Peyer's patch (tissue), 4 donors: Measurements from ENCODE around the gene CSPG4.

ENCODE experiments used
- POLR2A ChIP-seq, 2 donors: fragments of 450-650 bp; IDR thresholded peaks; one replicate each; pipeline ENCODE4 v1.5.1; 2017; ENCODE audit warnings: antibody characterized with exemption in 2 of 2, mild to moderate bottlenecking in 2 of 2, moderate library complexity in 2 of 2
- TF ChIP-seq, protein P1 (sequence below), 6 experiments: fragments of 450-650 bp in 4 of 6; fragments of 200-600 bp in 2 of 6; sonication (generic) in 1 of 6; IDR thresholded peaks; one replicate each; pipeline ENCODE4 v1.5.1; 2017 to 2019; ENCODE audit warnings: antibody characterized with exemption in 6 of 6, mild to moderate bottlenecking in 3 of 6, moderate library complexity in 1 of 6

DNA sequence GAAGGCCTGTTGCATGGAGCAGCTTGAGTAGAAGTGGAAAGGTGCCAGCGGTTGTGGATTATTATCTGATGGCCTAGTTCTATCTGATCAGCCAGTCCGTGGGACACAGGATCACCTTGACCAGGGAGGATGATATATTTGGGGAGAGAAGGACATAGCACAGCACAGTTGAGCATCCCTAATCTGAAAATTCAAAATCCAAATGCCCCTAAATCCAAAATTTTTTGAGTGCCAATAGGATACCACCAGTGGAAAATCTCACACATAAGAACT is 6.0 kb downstream of the CSPG4 start:
- TF ChIP-seq, protein P1, sequence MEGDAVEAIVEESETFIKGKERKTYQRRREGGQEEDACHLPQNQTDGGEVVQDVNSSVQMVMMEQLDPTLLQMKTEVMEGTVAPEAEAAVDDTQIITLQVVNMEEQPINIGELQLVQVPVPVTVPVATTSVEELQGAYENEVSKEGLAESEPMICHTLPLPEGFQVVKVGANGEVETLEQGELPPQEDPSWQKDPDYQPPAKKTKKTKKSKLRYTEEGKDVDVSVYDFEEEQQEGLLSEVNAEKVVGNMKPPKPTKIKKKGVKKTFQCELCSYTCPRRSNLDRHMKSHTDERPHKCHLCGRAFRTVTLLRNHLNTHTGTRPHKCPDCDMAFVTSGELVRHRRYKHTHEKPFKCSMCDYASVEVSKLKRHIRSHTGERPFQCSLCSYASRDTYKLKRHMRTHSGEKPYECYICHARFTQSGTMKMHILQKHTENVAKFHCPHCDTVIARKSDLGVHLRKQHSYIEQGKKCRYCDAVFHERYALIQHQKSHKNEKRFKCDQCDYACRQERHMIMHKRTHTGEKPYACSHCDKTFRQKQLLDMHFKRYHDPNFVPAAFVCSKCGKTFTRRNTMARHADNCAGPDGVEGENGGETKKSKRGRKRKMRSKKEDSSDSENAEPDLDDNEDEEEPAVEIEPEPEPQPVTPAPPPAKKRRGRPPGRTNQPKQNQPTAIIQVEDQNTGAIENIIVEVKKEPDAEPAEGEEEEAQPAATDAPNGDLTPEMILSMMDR (IDR thresholded peaks at IDR 0.05), result no peak
- TF ChIP-seq POLR2A (IDR thresholded peaks at IDR 0.05), result no peak
